DOHH2 (cell line): ENCODE data around the gene HAO2.
A peak's percentile ranks its signal among the peaks of the same experiment; 100 is the strongest.

Experiments
- H3F3A ChIP-seq: fragments of 200-600 bp; sonication (generic), shearing (Covaris generic); 2 replicates; pipeline ENCODE4 v1.6.0; 2016; ENCODE audit warnings: antibody characterized with exemption, mild to moderate bottlenecking; ENCODE audit not compliant: control insufficient read depth, insufficient read depth
- H3K27ac ChIP-seq: fragments of 200-600 bp; sonication (generic); 2 replicates; pipeline ENCODE4 v1.5.1; 2014; ENCODE audit warnings: low read depth, mild to moderate bottlenecking, low read length, moderate library complexity
- H3K27me3 ChIP-seq: fragments of 200-600 bp; sonication (generic); 2 replicates; pipeline ENCODE4 v1.6.1; 2014; ENCODE audit warnings: mild to moderate bottlenecking, low read length, mixed read lengths; ENCODE audit not compliant: control insufficient read depth
- H3K36me3 ChIP-seq: fragments of 200-600 bp; sonication (generic); 2 replicates; pipeline ENCODE4 v1.6.1; 2014; ENCODE audit warnings: mild to moderate bottlenecking, low read length, moderate library complexity, mixed read lengths; ENCODE audit not compliant: control insufficient read depth
- H3K4me1 ChIP-seq: fragments of 200-600 bp; sonication (generic); 2 replicates; pipeline ENCODE4 v1.6.1; 2014; ENCODE audit warnings: mild to moderate bottlenecking, low read length, mixed read lengths; ENCODE audit not compliant: control insufficient read depth
- H3K4me2 ChIP-seq: fragments of 200-600 bp; sonication (generic); 2 replicates; pipeline ENCODE4 v1.6.0; 2014; ENCODE audit warnings: mild to moderate bottlenecking, low read length, moderate library complexity
- H3K4me3 ChIP-seq: fragments of 200-600 bp; sonication (generic); 2 replicates; pipeline ENCODE4 v1.5.1; 2014; ENCODE audit warnings: mild to moderate bottlenecking, low read length, mixed read lengths
- H3K79me2 ChIP-seq: fragments of 200-600 bp; sonication (generic); 2 replicates; pipeline ENCODE4 v1.6.1; 2014; ENCODE audit warnings: mild to moderate bottlenecking, low read length, mixed read lengths; ENCODE audit not compliant: control insufficient read depth
- H3K9me2 ChIP-seq: fragments of 200-600 bp; sonication (generic); replicated peaks from 2 replicates; pipeline ENCODE4 v1.6.1; 2014; ENCODE audit warnings: mild to moderate bottlenecking, low read length, mixed read lengths; ENCODE audit not compliant: control insufficient read depth
- H3K9me3 ChIP-seq: fragments of 200-600 bp; sonication (generic); 2 replicates; pipeline ENCODE4 v1.6.1; 2014; ENCODE audit warnings: antibody characterized with exemption, low read length, mixed read lengths; ENCODE audit not compliant: control insufficient read depth, insufficient read depth
- H4K20me1 ChIP-seq: fragments of 200-600 bp; sonication (generic); 2 replicates; pipeline ENCODE4 v1.6.0; 2014; ENCODE audit warnings: low read depth, mild to moderate bottlenecking, antibody characterized with exemption, low read length, moderate library complexity; ENCODE audit not compliant: control insufficient read depth, insufficient read depth
- CTCF ChIP-seq: fragments of 200-600 bp; sonication (generic); IDR thresholded peaks from one replicate; pipeline ENCODE4 v1.5.1; 2014; ENCODE audit warnings: antibody characterized with exemption, mild to moderate bottlenecking, low read depth, low read length; ENCODE audit not compliant: poor library complexity, severe bottlenecking
- EZH2phosphoT487 ChIP-seq: fragments of 200-600 bp; sonication (generic); IDR thresholded peaks from 2 replicates; pipeline ENCODE4 v1.6.1; 2017; ENCODE audit warnings: borderline replicate concordance, mild to moderate bottlenecking, antibody characterized with exemption, low read length, moderate library complexity, mixed read lengths

The HAO2 gene

GRCh38 chr1:119364640-119365039 lies 3.9 kb upstream of the HAO2 start:
- peaks cover 5% of the 10 kb centered on the region; the same call in 1 of the 2 replicates for H3K27me3 ChIP-seq
- H3K4me3 ChIP-seq, result no peak overlapping the region
- no peaks in the 10 kb centered on the region for H3F3A ChIP-seq
- H3K4me1 ChIP-seq, result no peaks in the 10 kb centered on the region
- H3K9me3 ChIP-seq, result no peaks in the 10 kb centered on the region
- H4K20me1 ChIP-seq, result no peaks in the 10 kb centered on the region
- H3K4me2 ChIP-seq, result no peak overlapping the region
- no peaks in the 10 kb centered on the region for H3K9me2 ChIP-seq
- no peak overlapping the region for H3K27ac ChIP-seq
- no peaks in the 10 kb centered on the region for H3K36me3 ChIP-seq
- H3K79me2 ChIP-seq, result no peaks in the 10 kb centered on the region
- TF ChIP-seq EZH2phosphoT487 (no peak), CTCF (no peak)

- no peaks in the 10 kb centered on the region for H3F3A ChIP-seq
Observed at GRCh38 chr1:119366424-119366823, 2.2 kb upstream of the HAO2 start.

GRCh38 chr1:119367432-119368124 lies 1.0 kb upstream of the HAO2 start:
- H3F3A ChIP-seq, result no peaks in the 10 kb centered on the region
- H3K4me2 ChIP-seq, result no peak overlapping the region
- peaks cover 5% of the 10 kb centered on the region; the same call in 1 of the 2 replicates for H3K27me3 ChIP-seq
- no peaks in the 10 kb centered on the region for H3K79me2 ChIP-seq
- no peak overlapping the region for H3K27ac ChIP-seq
- H3K36me3 ChIP-seq, result no peaks in the 10 kb centered on the region
- H3K9me3 ChIP-seq, result no peaks in the 10 kb centered on the region
- no peaks in the 10 kb centered on the region for H4K20me1 ChIP-seq
- no peak overlapping the region for H3K4me3 ChIP-seq
- TF ChIP-seq EZH2phosphoT487 (no peak), CTCF (peak; percentile 70)
- no peaks in the 10 kb centered on the region for H3K9me2 ChIP-seq
- H3K4me1 ChIP-seq, result no peaks in the 10 kb centered on the region

More at GRCh38 chr1:119366424-119366823, 2.2 kb upstream of the HAO2 start:
- Histone ChIP-seq H3K27me3 (peaks cover 5% of the 10 kb centered on the region; the same call in 1 of the 2 replicates), H3K9me3 (no peaks in the 10 kb centered on the region), H3K4me3 (no peak overlapping the region), H3K79me2 (no peaks in the 10 kb centered on the region), H3K36me3 (no peaks in the 10 kb centered on the region), H3K27ac (no peak overlapping the region), H3K4me2 (no peak overlapping the region), H4K20me1 (no peaks in the 10 kb centered on the region), H3K9me2 (no peaks in the 10 kb centered on the region), H3K4me1 (no peaks in the 10 kb centered on the region)
- no peak for TF ChIP-seq EZH2phosphoT487
- no peak for TF ChIP-seq CTCF
